Testis (tissue), 3 donors: ENCODE measurements around the gene ARID1B. TPM values are rescaled to one million over a fixed set of nuclear protein-coding genes. Genes with fewer than 3 reads are reported as not detected.

ENCODE experiments used
- DNase-seq: peaks from one replicate; pipeline ENCODE4 v3.0.0-alpha.2; 2019
- H3K27ac ChIP-seq, 2 donors: fragments of 200-600 bp; sonication (generic); one replicate each; pipeline ENCODE4 v1.5.1; 2019
- H3K27me3 ChIP-seq: fragments of 200-600 bp; sonication (generic); one replicate; pipeline ENCODE4 v1.5.1; 2019
- H3K36me3 ChIP-seq: fragments of 200-600 bp; sonication (generic); one replicate; pipeline ENCODE4 v1.5.1; 2017; ENCODE audit warnings: low read depth; ENCODE audit errors: missing control alignments
- H3K4me1 ChIP-seq: fragments of 200-600 bp; sonication (generic); one replicate; pipeline ENCODE4 v1.5.1; 2019
- H3K4me3 ChIP-seq, 2 donors: fragments of 200-600 bp; sonication (generic); one replicate each; pipeline ENCODE4 v1.5.1; 2017 to 2019
- H3K9me3 ChIP-seq: fragments of 200-600 bp; sonication (generic); one replicate; pipeline ENCODE4 v1.5.1; 2017
- CTCF ChIP-seq, 3 experiments: fragments of 450-650 bp in 2 of 3; fragments of 200-600 bp in 1 of 3; sonication (generic) in 1 of 3; IDR thresholded peaks; one replicate each; pipeline ENCODE4 v1.5.1; 2016 to 2019; ENCODE audit warnings: antibody characterized with exemption in 3 of 3, mild to moderate bottlenecking in 2 of 3, moderate library complexity in 1 of 3
- POLR2A ChIP-seq: fragments of 450-650 bp; IDR thresholded peaks from one replicate; pipeline ENCODE4 v1.6.1; 2017; ENCODE audit warnings: antibody characterized with exemption, mild to moderate bottlenecking, moderate library complexity
- WGBS, 2 donors: methylation state at CpG; one replicate each; pipeline ENCODE4 v1.1.5; 2018; 5-methylcytosine and 5-hydroxymethylcytosine counted together
- intact Hi-C: fragments of 100-400 bp; cut with DNase I; formaldehyde crosslinking; loops from one replicate; pipeline ENCODE4 v1.15.1; 2023; ENCODE audit warnings: low total_unique reads
- polyA plus RNA-seq: library from polyadenylated mRNA; stranded (reverse); fragments of 350-450 nt; fragmentation: Illumina TruSeq; extraction: RNeasy Lipid Tissue Mini Kit (QIAGEN cat#74804); gene quantifications from one replicate; pipeline ENCODE4 v1.2.3, GENCODE V29; 2014; ENCODE audit warnings: low read depth, low replicate concordance; ENCODE audit not compliant: insufficient read depth
- total RNA-seq, 2 donors: library from RNA; depleted of rRNA; stranded (reverse); fragments of >200 nt; gene quantifications; one replicate each; pipeline ENCODE4 v1.2.3, GENCODE V29; 2016

The ARID1B gene
- total and polyA plus RNA-seq, 3 donors from 2014 or later: 26.2 to 126 (median 103) TPM

GRCh38 chr6:157162766-157163433, 385.7 kb downstream of the ARID1B start:
- 87 to 90% methylated on average over 15 to 17 of the region's 17 CpGs for WGBS, 2 donors
- H3K27me3 ChIP-seq: no peaks in the 10 kb centered on the region
- no peaks in the 10 kb centered on the region for H3K36me3 ChIP-seq
- no peak for DNase-seq
- no peaks in the 10 kb centered on the region for H3K4me1 ChIP-seq
- no peak for TF ChIP-seq CTCF (IDR thresholded peaks at IDR 0.05)
- no peak for TF ChIP-seq POLR2A
- H3K9me3 ChIP-seq: no peaks in the 10 kb centered on the region
- no peak overlapping the region for H3K4me3 ChIP-seq
- intact Hi-C loops: no loop called here
- H3K27ac ChIP-seq: no peak overlapping the region

GRCh38 chr6:157163434-157164159, 386.4 kb downstream of the ARID1B start:
- intact Hi-C loops: no loop called here
- TF ChIP-seq POLR2A (no peak), CTCF (IDR thresholded peaks at IDR 0.05) (no peak)
- DNase-seq: no peak
- no peaks in the 10 kb centered on the region for H3K27me3 ChIP-seq
- no peak overlapping the region for H3K4me3 ChIP-seq
- H3K9me3 ChIP-seq: no peaks in the 10 kb centered on the region
- WGBS, 2 donors: 81 to 92% methylated on average over 4 of the region's 4 CpGs
- no peak overlapping the region for H3K27ac ChIP-seq
- no peaks in the 10 kb centered on the region for H3K4me1 ChIP-seq
- H3K36me3 ChIP-seq: no peaks in the 10 kb centered on the region

DNA sequence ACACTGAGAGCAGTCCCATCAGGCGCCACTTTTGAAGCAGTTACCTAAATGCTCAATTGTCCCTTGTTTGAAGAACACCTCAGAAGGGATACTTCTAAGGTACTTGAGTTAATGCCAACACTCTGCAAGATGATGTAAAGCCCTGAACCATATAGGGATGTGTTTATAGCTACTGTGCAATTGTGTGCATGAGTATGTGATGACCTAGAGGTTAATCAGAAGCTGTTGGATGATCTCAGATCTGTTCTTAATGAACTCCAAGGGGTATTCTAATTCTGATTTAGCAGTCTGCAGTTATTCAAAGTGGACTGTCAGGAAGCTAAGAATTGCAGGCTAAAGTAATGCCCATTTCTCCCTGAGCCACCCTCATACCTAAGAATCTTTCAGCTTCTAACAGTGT, 387.8 kb downstream of the ARID1B start:
- no peaks in the 10 kb centered on the region for H3K4me1 ChIP-seq
- TF ChIP-seq POLR2A (no peak), CTCF (IDR thresholded peaks at IDR 0.05) (no peak)
- no peaks in the 10 kb centered on the region for H3K9me3 ChIP-seq
- WGBS, 2 donors: 75 to 86% methylated on average over 1 of the region's 1 CpG
- H3K27me3 ChIP-seq: no peaks in the 10 kb centered on the region
- no peak overlapping the region for H3K4me3 ChIP-seq
- H3K27ac ChIP-seq: no peak overlapping the region
- intact Hi-C loops: no loop called here
- no peaks in the 10 kb centered on the region for H3K36me3 ChIP-seq
- DNase-seq: no peak

- Histone ChIP-seq H3K4me3 (no peak overlapping the region), H3K27me3 (no peaks in the 10 kb centered on the region), H3K27ac (no peak overlapping the region), H3K9me3 (no peaks in the 10 kb centered on the region), H3K36me3 (no peaks in the 10 kb centered on the region), H3K4me1 (no peaks in the 10 kb centered on the region)
- WGBS, 2 donors: 69 to 87% methylated on average over 7 to 8 of the region's 8 CpGs
- DNase-seq: no peak
- TF ChIP-seq POLR2A (no peak), CTCF (IDR thresholded peaks at IDR 0.05) (no peak)
- intact Hi-C loops: no loop called here
Measured at GRCh38 chr6:157166784-157167183, 389.6 kb downstream of the ARID1B start.
